Embryonic facial prominence (tissue), 1 donor: ENCODE results near the gene NR2C1.
"Not testable (repeated sequence)": the region's sequence is repeated elsewhere in the genome, so short reads cannot be mapped to it uniquely, and the experiment has no call there.

Experiments
- DNase-seq: peaks from one replicate; pipeline ENCODE4 v3.0.0-alpha.2; 2016; ENCODE audit errors: extremely low spot score

The NR2C1 gene

GRCh38 chr12:95002754-95003153 is 70.7 kb downstream of the NR2C1 start:
- DNase-seq = no peak

GRCh38 chr12:94998326-94998725 is 75.1 kb downstream of the NR2C1 start:
- no peak for DNase-seq

DNA sequence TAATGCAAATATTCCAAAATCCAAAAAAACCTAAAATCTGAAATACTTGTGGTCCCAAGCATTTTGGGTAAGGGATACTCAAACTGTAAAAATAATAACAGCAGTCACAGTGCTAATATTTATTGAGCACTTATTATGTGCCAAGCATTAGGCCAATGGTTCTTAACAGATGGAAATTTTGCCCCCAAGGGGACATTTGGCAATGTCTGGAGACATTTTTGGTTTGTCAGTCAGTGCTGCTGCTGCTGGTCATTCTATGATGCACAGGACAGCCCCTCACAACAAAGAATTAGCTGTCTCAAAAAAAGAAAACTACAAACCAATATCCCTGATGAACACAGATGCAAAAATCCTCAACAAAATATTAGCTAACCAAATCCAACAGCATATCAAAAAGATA is 75.7 kb downstream of the NR2C1 start:
- DNase-seq = no peak

GRCh38 chr12:94997061-94997460 is 76.4 kb downstream of the NR2C1 start:
- DNase-seq = no peak

GRCh38 chr12:94994312-94994711 is 79.1 kb downstream of the NR2C1 start:
- DNase-seq = no peak

DNA sequence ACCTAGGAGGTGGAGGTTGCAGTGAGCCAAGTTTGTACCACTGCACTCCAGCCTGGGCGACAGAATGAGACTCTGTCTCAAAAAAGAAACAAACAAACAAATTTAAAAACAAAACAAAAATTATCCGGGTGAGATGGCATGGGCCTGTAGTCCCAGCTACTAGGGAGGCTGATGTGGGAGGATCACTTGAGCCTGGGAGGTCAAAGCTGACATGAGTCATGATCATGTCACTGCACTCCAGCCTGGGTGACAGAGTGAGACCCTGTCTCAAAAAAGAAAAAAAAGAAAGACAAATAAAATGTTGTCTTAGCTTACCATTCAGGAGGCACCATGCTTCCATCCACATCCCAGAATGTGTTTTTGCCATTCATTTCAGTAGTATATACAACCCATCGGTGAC is 79.6 kb downstream of the NR2C1 start:
- not testable (repeated sequence) for DNase-seq

DNA sequence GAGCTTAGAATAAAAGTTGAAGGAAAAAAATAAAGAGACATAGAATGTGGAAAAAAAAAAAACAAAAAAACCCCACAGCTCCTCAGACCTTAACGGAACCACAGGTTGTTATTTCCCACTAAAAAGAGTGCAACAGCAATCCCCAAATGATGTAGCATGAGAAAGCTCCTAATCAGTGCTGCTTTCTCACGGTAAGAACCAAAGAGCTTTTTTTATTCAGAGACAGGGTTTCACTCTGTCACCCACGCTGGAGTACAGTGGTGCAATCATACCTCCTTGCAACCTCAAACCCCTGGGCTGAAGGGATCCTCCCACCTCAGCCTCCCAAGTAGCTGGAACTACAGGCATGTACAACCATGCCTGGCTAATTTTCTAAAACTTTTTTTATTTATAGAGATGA is 83.2 kb downstream of the NR2C1 start:
- no peak for DNase-seq

- no peak for DNase-seq
Measured at GRCh38 chr12:94988471-94988870, 84.9 kb downstream of the NR2C1 start.

DNA sequence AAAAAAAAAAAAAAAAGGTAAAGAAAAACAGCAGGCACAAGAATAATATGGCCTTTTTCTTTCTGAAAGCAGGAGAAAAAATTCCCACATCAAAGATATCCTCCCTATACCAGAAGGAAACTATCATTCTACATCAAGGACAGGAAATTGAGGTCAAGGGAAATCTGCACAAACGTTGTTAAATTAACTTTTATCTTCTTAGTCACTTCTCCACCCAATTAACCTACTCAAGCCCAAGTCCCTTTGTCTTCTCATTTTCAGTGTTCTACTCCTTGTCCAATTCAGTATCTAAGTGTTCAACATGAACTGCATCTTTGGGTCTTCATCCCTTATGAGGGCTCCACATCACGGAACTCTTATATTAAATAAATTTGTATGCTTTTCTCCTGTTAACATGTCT is 85.6 kb downstream of the NR2C1 start:
- DNase-seq = no peak

GRCh38 chr12:94987076-94987669 is 86.2 kb downstream of the NR2C1 start:
- DNase-seq = no peak

GRCh38 chr12:94985099-94985498 is 88.3 kb downstream of the NR2C1 start:
- DNase-seq = not testable (repeated sequence)

- DNase-seq = no peak
Measured at GRCh38 chr12:94983321-94983720, 90.1 kb downstream of the NR2C1 start.

DNA sequence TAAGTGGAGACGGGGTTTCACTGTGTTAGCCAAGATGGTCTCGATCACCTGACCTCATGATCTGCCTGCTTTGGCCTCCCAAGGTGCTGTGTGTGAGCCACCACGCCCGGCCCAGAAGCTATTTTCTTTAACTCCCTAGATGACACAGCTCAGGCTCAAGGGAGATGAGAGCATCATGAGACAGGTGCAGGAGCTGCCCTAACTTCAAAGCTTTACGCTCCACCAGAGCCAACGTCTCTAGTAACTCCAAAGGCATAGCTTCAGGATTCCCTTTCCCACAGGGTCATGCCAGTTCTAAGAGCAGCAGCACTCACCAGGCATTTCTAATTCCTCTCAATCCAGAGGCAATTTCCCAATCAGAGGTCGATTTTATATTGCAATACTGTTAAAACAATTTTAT is 91.0 kb downstream of the NR2C1 start:
- no peak for DNase-seq

DNA sequence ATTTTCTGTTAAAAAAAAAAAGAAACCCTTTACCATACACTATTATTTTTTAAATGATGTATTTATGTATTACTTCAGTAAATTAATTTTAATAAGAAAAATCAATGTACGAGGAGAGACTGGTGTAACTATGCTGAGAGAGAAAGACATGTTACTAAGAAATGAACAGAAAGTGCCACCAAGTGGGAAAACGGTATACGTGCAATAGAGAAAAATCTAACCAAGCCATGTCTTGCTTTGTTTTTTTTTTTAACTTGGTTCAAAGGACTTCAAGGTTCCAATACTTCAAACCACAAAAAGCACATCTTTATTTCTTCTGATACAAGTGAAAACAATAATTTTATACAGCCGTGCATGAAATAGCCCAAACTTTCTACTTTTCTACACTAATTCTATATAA is 92.8 kb downstream of the NR2C1 start:
- peak; percentile 12 for DNase-seq

DNA sequence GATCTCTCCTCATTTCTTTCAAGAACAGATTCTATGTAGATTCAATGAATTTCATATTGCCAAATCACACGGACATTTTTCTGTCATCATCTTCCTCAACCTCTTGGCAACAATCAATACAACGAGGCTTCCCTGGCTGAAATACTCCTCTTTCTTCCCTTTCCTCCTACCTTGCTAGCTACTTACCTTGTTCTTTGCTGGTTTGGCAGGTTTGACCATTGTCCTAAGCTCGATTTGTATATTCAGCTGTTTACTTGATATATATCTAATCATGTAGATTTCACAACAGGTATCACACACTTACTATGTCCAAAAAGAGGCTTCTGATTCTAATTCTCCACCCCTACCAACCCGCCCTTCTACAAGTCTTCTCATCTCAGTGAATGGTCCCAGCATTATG is 93.5 kb downstream of the NR2C1 start:
- no peak for DNase-seq

GRCh38 chr12:94977766-94978468 is 95.5 kb downstream of the NR2C1 start:
- DNase-seq = no peak

GRCh38 chr12:94973221-94973620 is 100.2 kb downstream of the NR2C1 start:
- DNase-seq = no peak

- no peak for DNase-seq
Measured at GRCh38 chr12:94972795-94973194, 100.6 kb downstream of the NR2C1 start.

DNA sequence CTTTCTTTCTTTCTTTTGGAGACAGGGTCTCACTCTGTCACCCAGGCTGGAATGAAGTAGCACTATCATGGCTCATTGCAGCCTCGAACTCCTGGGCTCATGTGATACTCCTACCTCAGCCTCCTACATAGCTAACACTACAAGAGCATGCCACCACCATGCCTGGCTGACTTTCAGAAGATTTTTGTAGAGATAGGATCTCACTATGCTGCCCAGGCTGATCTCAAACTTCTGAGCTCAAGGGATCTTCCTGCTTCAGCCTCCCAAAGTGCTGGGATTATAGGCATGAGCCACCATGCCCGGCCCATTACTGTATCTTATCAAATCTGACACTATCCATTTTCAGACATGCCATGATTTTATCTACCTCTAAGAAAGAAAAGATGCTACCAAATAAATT is 101.5 kb downstream of the NR2C1 start:
- DNase-seq = no peak

DNA sequence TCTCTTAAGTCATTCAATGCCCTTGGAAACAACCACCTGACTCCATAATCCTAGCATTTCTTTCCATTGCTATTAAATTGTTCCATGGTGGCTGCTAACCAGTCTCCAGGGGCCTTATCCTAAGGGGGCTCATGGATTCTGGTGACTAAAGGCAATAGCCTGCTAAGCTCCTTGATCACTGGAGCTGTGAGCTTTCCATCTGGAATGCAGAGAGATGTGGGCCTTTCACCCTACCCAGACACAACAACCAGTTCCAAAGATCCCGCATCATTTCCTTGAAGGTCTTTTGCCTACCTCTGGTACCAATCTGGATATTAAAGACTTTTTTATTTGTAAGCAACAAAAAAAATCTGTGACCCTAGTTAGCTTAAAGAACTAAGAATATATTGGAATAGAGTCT is 102.9 kb downstream of the NR2C1 start:
- no peak for DNase-seq
